Retinal pigment epithelial cell (primary cell): ENCODE data around the gene SLX4IP.

Experiments used
- DNase-seq: peaks from one replicate; pipeline ENCODE4 v3.0.0-alpha.2; 2010; ENCODE audit warnings: low read depth
- H3K4me3 ChIP-seq: 2 replicates; pipeline ENCODE4 v1.5.1; 2011; ENCODE audit warnings: mild to moderate bottlenecking, low read length, control low read depth, moderate library complexity
- CTCF ChIP-seq: conservative IDR thresholded peaks from 2 replicates; pipeline ENCODE4 v1.5.1; 2011; ENCODE audit warnings: low read depth, low read length, control low read depth, inconsistent platforms

SLX4IP gene

DNA sequence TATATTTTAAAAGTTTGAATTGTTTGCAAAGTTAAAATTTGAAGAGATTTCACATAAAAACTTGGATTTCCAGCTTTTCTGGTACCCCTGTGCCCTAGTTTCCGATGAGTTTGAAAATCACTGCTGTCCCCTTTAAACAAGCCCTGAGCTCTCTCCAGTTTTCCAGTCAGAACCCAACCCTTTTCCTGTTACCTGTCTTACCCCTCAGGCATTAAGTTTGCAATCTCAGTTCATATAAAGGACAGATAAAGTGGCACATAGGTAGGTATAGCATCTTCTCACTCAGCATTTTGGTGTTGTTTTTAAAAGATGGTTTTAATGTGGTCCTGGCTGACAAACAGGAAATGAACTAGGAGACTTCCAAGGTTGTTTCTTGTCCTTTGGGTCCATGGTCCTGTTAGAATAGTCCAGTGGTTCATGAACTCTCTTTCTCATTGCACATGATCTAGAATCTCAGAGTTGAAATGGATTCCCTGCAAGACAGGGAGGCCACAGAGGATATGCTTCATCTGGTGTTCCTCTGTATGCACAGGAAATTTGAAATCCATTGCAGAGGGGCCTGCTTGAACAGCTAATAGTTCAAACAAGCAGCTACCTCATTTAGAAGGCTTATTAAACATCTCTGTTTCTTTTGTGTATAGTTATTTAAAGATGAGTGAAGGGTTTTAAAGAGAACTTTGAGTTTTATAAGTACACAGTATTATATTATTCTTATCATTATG lies 156.0 kb downstream of the SLX4IP start:
- DNase-seq: no peak
- no peak overlapping the region for H3K4me3 ChIP-seq

DNA sequence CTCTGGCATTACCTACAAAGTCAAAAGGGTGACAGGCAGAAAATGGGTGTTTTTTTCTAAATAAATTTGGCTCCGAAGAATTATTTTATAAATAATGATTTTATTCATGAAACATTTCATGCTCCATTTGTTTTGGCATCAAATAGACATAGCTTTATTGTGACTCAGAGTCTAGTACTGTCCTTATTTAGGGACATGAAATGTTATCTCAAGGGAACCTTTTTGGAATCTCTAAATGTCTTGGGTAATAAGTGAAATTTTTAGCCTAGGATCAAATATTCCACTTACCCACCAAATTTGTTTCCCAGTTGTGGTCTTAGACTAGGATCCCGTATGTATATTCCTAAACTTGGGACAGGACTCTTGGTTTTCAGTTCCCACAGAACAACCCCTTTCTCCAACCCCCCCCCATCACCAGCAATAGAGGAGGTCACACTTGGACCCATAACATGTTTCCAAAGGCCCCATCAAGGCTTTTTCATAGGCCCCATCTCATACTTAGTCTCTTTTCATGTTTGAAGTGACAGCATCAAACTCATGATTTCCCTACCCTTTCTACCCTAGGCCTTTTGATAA lies 156.9 kb downstream of the SLX4IP start:
- no peak overlapping the region for H3K4me3 ChIP-seq
- no peak for DNase-seq
- TF ChIP-seq CTCF: no peak

More for the DNA sequence above, 156.0 kb downstream of the SLX4IP start:
- no peak for TF ChIP-seq CTCF

DNA sequence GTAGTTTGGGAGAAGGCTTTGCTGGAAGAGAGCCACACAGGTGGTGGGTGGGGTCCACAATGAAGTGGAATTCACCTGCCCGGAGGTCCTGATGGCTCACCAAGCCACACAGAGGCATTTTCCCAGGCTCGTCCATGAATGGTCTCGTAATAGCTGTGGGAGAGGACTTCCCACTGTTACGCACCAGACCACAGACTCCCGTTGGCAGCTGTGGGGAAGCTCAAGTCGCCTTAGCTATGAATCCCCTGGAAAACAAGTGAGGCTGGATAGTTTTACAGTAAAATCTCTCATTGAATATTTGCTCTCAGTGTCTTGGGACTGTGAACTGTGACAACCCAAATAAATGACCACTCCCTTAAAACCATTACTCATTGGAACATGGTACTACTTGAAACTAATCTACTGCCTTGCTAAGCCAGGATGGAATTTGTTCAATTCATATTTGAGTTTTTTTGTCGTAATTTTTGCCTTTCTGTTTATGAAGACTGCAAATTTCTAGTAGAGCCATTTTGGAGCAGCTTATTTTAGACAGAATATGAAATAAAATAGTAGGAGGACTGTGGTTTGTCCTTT lies 159.3 kb downstream of the SLX4IP start:
- DNase-seq: peak; percentile 49
- TF ChIP-seq CTCF: no peak
- H3K4me3 ChIP-seq: no peak overlapping the region

- no peak overlapping the region for H3K4me3 ChIP-seq
Observed at GRCh38 chr20:10595266-10595665, 160.2 kb downstream of the SLX4IP start.

GRCh38 chr20:10595985-10596384 lies 160.9 kb downstream of the SLX4IP start:
- H3K4me3 ChIP-seq: no peak overlapping the region
- DNase-seq: no peak
- TF ChIP-seq CTCF: no peak

More at GRCh38 chr20:10595266-10595665, 160.2 kb downstream of the SLX4IP start:
- no peak for DNase-seq
- TF ChIP-seq CTCF: no peak

DNA sequence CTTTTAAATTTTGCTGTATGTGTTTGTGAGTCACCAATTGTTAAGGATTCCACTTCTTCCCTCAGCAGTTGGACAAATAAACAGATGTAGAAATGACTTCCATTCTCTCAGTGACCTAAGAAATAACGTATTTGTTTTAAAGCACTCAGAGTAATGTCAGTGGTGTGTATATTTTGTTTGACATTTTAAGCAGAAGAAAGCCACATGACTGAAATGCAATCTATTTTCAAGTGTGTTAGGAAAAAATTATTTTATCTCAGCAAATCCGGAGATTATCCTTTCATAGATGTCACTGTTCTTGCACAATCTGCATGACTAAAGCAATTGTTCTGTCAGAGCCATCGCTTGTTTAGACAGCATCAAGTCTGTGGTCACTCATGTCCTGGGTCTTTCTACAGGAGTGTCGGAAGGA lies 161.6 kb downstream of the SLX4IP start:
- no peak overlapping the region for H3K4me3 ChIP-seq
- DNase-seq: no peak
- no peak for TF ChIP-seq CTCF

DNA sequence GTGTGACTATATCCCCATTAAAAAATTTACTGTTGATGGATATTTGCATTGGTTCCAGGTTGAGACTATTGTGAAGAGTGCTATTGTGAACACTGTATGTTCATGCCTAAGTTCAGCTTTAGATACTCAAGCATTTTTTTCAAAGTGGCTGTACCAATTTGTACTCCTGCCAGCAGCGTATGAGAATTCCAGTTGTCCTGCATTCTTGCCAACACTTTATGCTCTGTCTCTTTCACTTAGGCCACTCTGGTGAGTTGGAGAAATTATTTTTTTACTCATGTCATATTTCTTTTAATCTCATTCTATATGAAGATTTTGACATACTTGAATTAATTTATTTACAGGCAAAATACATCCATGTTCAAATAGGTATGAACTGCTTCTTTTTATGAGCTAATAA lies 162.5 kb downstream of the SLX4IP start:
- H3K4me3 ChIP-seq: no peak overlapping the region
- no peak for TF ChIP-seq CTCF
- no peak for DNase-seq
